ENCODE results near the gene CD82. TPM values are rescaled to one million over a fixed set of nuclear protein-coding genes. Genes with fewer than 3 reads are reported as not detected.
"Not testable (repeated sequence)": the region's sequence is repeated elsewhere in the genome, so short reads cannot be mapped to it uniquely, and the experiment has no call there.

CD82 gene
- total RNA-seq, 1 experiment from 2014 or later, result 32.6 TPM

DNA sequence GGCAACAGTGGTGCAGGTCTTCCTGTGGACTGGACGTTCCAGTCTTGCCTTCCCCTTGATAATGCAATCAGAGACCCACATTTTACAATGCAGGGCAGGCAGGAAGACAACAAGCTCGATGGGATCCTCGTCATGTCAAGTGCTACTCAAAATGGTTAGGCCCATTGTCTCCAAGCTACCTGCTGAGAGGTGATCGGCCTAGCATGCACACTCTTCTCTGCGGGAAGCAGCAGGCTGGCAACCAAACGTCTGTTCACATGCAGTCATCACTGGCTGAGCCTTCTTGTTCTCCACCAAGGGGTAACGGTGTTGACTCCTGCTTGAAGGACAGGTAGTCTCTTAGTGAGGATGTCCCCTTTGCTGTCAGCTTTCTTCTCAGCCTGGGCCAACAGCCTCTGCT lies 25.5 kb upstream of the CD82 start:
- CTCF ChIA-PET, result no interaction called here
- intact Hi-C loops (cut with micrococcal nuclease; ENCODE audit: unreplicated experiment), result loop anchor here (2.0 to 5.0 kb wide), 2 partner anchors 407 to 448 kb away; no protein-coding TSS in a partner anchor

DNA sequence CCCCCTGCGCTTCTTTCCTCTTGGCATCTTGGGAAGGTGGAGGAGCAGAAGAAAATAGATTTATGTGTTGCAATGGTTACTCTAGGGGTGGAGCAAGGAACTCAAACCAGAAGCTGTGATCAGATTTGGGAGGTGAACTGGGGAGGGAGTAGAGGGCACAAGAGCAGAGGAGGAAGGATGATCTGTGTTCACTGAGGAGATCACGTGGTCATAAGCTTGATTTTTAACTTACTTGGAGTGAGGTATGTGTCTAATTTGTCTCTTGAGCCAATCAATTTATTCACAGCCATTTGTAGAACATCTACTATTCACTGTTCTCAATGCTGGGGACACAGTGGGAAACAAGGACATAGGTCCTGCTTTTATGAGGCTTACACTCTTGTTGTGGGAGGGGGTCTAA lies 24.8 kb upstream of the CD82 start:
- intact Hi-C loops (cut with micrococcal nuclease; ENCODE audit: unreplicated experiment), result no loop called here
- no peak for DNase-seq
- no peak overlapping the region for H3K27ac Mint-ChIP-seq (ENCODE audit: unreplicated experiment)
- H3K36me3 Mint-ChIP-seq (ENCODE audit: insufficient read depth, unreplicated experiment), result no peaks in the 10 kb centered on the region
- no TSS peak for BruUV-seq (replicated peaks)
- peaks cover 22% of the 10 kb centered on the region for H3K27me3 Mint-ChIP-seq (ENCODE audit: unreplicated experiment)
- no peaks in the 10 kb centered on the region for H3K4me1 Mint-ChIP-seq (ENCODE audit: low read depth, unreplicated experiment)
- CTCF ChIA-PET, result interaction anchor here (0.7 kb wide), 3 partner anchors 105 to 177 kb away, joined by 3 to 6 read pairs (median 4); no protein-coding TSS in a partner anchor
- TF ChIP-seq, protein P1, sequence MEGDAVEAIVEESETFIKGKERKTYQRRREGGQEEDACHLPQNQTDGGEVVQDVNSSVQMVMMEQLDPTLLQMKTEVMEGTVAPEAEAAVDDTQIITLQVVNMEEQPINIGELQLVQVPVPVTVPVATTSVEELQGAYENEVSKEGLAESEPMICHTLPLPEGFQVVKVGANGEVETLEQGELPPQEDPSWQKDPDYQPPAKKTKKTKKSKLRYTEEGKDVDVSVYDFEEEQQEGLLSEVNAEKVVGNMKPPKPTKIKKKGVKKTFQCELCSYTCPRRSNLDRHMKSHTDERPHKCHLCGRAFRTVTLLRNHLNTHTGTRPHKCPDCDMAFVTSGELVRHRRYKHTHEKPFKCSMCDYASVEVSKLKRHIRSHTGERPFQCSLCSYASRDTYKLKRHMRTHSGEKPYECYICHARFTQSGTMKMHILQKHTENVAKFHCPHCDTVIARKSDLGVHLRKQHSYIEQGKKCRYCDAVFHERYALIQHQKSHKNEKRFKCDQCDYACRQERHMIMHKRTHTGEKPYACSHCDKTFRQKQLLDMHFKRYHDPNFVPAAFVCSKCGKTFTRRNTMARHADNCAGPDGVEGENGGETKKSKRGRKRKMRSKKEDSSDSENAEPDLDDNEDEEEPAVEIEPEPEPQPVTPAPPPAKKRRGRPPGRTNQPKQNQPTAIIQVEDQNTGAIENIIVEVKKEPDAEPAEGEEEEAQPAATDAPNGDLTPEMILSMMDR (IDR thresholded peaks at IDR 0.05; ENCODE audit: unreplicated experiment), result no peak
- H3K4me3 Mint-ChIP-seq (ENCODE audit: low read depth, unreplicated experiment), result no peak overlapping the region
- H3K9me3 Mint-ChIP-seq (ENCODE audit: low read depth, unreplicated experiment), result no peaks in the 10 kb centered on the region

More for the DNA sequence above, 25.5 kb upstream of the CD82 start:
- no peak for DNase-seq
- Mint-ChIP-seq H3K4me3 (ENCODE audit: low read depth, unreplicated experiment) (no peak overlapping the region), H3K9me3 (ENCODE audit: low read depth, unreplicated experiment) (no peaks in the 10 kb centered on the region), H3K36me3 (ENCODE audit: insufficient read depth, unreplicated experiment) (no peaks in the 10 kb centered on the region), H3K4me1 (ENCODE audit: low read depth, unreplicated experiment) (no peaks in the 10 kb centered on the region), H3K27ac (ENCODE audit: unreplicated experiment) (no peak overlapping the region), H3K27me3 (ENCODE audit: unreplicated experiment) (peaks cover 22% of the 10 kb centered on the region)
- TF ChIP-seq, protein P1 (IDR thresholded peaks at IDR 0.05; ENCODE audit: unreplicated experiment), result no peak
- no TSS peak for BruUV-seq (replicated peaks)

DNA sequence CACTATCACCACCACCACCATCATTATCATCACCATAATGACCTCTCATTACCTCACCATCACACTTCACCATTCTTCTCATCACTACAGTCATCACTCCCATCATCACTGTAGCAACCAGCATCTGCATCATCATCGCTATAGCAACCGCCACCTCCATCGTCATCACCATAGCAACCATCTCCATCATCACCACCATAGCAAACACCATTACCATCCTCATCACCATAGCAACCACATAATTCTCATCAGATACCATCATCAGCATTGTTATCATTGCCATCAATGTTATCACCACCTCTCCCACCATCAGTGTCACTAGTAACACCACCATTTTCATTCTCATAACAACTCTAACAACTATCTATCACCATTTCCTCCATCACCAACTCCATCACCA lies 23.1 kb upstream of the CD82 start:
- Mint-ChIP-seq H3K27ac (ENCODE audit: unreplicated experiment) (no peak overlapping the region), H3K4me1 (ENCODE audit: low read depth, unreplicated experiment) (no peaks in the 10 kb centered on the region), H3K36me3 (ENCODE audit: insufficient read depth, unreplicated experiment) (no peaks in the 10 kb centered on the region), H3K9me3 (ENCODE audit: low read depth, unreplicated experiment) (no peaks in the 10 kb centered on the region), H3K27me3 (ENCODE audit: unreplicated experiment) (peaks cover 14% of the 10 kb centered on the region), H3K4me3 (ENCODE audit: low read depth, unreplicated experiment) (no peak overlapping the region)
- intact Hi-C loops (cut with micrococcal nuclease; ENCODE audit: unreplicated experiment), result no loop called here
- CTCF ChIA-PET, result no interaction called here
- DNase-seq, result no peak
- BruUV-seq (replicated peaks), result no TSS peak
- TF ChIP-seq, protein P1 (IDR thresholded peaks at IDR 0.05; ENCODE audit: unreplicated experiment), result no peak

DNA sequence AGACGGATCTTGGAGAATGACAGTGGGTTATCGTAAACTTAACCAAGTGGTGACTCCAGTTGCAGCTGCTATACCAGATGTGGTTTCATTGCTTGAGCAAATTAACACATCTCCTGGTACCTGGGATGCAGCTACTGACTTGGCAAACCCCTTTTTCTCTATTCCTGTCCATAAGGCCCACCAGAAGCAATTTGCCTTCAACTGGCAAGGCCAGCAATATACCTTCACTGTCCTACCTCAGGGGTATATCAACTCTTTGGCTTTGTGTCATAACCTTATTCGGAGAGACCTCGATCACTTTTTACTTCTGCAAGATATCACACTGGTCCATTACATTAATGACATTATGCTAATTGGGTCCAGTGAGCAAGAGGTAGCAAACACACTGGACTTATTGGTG lies 18.5 kb upstream of the CD82 start:
- H3K27ac Mint-ChIP-seq (ENCODE audit: unreplicated experiment); DNase-seq; H3K36me3 Mint-ChIP-seq (ENCODE audit: insufficient read depth, unreplicated experiment); H3K9me3 Mint-ChIP-seq (ENCODE audit: low read depth, unreplicated experiment); H3K4me3 Mint-ChIP-seq (ENCODE audit: low read depth, unreplicated experiment); intact Hi-C loops (cut with micrococcal nuclease; ENCODE audit: unreplicated experiment); H3K4me1 Mint-ChIP-seq (ENCODE audit: low read depth, unreplicated experiment); BruUV-seq (replicated peaks): not testable (repeated sequence)
- H3K27me3 Mint-ChIP-seq (ENCODE audit: unreplicated experiment), result peaks cover 18% of the 10 kb centered on the region
- CTCF ChIA-PET, result interaction anchor here (0.6 kb wide), 1 partner anchor 248 kb away, joined by 3 read pairs; no protein-coding TSS in a partner anchor

DNA sequence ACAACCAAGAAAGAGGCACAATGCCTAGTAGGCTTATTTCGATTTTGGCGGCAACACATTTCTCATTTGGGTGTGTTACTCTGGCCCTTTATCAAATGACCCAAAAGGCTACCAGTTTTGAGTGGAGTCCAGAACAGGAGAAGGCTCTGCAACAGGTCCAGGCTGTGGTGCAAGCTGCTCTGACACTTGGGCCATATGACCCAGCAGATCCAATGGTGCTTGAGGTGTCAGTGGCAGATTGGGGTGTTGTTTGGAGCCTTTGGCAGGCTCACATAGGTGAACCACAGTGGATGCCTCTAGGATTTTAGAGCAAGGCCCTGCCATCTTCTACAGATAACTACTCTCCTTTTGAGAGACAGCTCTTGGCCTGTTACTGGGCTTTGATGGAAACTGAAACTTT lies 17.9 kb upstream of the CD82 start:
- not testable (repeated sequence) for BruUV-seq (replicated peaks)

More for the DNA sequence above, 17.9 kb upstream of the CD82 start:
- H3K4me1 Mint-ChIP-seq (ENCODE audit: low read depth, unreplicated experiment); CTCF ChIA-PET; H3K4me3 Mint-ChIP-seq (ENCODE audit: low read depth, unreplicated experiment); H3K27ac Mint-ChIP-seq (ENCODE audit: unreplicated experiment); DNase-seq; H3K36me3 Mint-ChIP-seq (ENCODE audit: insufficient read depth, unreplicated experiment); intact Hi-C loops (cut with micrococcal nuclease; ENCODE audit: unreplicated experiment); H3K9me3 Mint-ChIP-seq (ENCODE audit: low read depth, unreplicated experiment): not testable (repeated sequence)
- peaks cover 23% of the 10 kb centered on the region for H3K27me3 Mint-ChIP-seq (ENCODE audit: unreplicated experiment)
